ENCODE results near the gene HOXC9.

Gene HOXC9

DNA sequence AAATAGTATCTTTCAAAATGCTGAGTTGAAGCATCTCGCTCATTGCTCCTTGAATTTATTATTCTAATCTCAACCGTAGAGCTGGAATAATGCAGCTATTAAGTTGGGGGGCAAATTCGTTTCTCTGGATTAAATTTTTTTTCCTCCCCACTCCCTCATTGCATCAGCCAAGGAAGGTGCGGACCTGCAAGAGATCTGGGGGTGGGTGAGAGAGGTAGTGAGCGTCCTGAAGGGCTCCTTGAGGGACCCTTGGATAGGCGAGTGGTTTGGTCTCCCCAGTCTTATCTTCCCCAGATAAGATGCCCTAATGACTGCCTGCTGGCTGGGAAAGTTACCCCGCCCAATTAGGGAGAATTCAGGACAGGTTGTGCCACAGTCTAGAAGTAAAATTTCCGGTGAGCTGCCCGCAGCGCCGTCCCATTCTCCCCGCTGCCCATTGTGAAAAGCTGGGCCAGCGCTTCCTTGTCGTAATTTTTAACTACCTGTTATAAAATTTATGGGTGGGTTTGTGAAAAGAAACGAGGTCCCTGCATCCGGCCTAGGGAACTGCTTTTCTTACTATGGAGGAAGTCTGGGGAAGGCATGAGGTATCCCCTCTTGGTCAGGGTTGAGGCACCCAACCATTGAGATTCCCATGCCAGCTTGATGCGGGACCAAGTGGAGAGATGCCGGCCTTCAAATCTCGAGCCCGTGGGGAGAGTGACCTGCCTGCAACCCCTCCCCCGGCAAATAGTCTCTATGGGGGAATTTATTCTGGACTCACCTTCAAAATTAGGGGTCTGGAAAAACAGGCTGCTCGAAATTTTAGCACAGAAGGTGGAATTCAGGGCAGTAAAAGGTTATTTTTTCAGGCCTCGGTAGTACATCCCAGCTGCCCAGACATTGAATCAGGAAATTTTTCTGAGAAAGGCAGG, 15.3 kb downstream of the HOXC9 start:
- DNase-seq (ENCODE audit: low read depth): no peak

DNA sequence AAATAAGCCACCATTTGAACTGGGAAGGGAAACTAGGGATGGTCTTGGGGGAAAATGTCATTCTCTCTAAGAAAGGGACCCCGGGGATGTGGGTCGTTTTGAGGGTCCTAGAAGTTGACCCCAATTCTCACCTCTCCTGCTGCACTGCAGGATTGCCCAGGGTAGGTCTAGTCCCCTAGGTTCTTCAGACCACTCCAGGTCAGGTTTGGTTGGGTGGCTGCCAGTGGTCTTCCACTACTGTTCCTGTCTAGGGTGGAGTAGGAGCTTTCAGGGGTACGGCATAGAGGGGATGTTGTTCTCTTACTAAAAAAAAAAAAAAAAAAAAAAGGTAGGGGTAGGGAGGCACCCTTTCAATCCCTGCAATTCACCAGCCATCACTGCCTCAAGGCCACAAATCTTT, 16.1 kb downstream of the HOXC9 start:
- no peak for DNase-seq (ENCODE audit: low read depth)

DNA sequence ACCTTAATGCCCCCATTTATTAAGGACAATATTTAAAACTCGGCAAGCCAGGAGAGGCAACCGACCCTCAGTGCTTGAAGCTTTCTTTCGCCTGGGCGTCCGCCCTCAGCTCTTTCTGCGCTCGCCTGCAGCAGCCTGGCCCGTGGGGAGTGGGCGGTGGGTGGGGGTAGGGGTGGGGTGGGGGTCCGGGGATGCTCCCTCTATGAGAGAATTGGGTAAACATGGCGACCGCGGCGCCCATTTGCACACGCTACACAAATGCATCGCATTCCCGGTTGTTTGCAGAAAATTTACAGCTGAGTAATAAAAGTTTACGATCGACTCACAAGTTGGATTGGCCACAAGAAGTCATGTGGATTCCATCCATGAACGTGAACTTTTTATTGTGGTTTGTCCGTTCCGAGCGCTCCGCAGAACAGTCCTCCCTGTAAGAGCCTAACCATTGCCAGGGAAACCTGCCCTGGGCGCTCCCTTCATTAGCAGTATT, 16.6 kb downstream of the HOXC9 start:
- DNase-seq (ENCODE audit: low read depth): peak; percentile 92

DNA sequence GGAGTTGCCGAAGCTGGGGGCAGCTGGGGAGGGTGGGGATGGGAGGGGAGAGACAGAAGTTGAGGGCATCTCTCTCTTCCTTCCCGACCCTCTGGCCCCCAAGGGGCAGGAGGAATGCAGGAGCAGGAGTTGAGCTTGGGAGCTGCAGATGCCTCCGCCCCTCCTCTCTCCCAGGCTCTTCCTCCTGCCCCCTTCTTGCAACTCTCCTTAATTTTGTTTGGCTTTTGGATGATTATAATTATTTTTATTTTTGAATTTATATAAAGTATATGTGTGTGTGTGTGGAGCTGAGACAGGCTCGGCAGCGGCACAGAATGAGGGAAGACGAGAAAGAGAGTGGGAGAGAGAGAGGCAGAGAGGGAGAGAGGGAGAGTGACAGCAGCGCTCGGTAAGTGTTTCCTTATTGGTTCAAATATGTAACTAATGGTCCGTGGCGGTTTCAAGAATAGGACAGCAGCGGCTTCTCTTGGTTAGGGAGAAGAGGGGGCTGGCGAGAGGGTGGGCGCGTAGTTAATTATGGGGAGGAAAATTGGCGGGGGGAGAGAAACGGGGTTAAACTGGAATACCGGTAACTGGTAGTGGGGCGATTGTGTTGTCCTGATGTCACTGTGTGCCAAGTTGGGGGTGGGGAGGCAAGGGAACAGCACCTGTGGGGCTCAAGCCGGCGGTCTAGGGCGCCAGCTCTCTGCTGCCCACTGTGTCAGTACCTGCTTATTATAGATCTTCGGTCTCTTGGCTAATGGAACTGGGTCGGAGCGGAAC, 17.2 kb downstream of the HOXC9 start:
- peak; percentile 63 for DNase-seq (ENCODE audit: low read depth)

DNA sequence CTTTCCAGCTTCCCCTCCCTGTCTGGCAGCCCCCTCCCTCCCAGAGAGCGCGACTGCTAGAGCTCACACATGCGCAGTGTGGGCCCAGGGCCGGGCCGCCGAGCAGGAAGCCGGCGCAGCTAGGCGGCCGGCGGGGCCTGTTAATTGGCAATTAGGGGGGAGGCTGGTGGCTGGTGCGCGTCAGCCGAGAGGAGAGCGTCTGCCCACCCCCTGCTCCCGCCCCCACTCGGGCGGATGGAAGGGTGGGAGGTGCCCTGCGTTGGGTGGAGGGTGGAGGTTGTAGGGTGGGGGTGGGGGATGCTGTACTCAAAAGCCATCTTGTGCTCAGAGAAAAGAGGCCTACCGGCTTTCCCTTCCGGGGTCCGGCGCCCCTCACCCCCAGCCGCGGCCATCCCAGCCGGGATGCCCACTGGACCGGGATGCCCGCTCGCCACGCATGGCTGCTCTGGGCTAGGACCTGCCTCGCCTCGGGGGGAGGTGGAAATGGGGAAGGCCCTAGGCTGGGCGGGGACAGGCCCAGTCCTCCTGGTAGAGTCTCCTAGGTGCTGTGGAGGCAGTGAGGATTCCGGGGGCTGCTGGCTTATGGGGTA, 18.0 kb downstream of the HOXC9 start:
- DNase-seq (ENCODE audit: low read depth): peak; percentile 88

DNA sequence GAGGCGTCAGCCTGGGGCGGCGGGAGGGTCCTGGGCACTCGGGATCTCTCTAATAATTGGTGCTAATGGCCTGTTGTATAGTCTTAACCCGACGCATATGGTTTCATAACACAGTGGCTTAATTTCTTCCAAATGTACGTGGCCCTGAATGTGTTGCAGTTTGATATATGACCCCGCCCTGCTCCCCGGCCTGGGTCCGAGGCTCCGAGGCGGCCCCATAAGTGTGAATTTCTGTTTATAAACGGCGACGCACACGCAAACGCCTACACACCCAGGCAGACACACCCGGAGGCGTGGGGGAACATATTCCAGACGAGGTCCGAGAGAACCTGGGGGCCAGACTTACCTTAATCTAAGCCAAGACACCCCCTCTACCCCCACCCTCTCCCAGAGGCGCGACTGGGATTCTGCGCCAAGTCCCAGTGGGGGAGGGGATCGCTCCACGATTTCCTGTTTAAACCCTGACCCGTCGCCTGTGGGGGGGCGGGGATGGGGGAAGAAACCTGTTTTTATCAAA, 18.6 kb downstream of the HOXC9 start:
- no peak for DNase-seq (ENCODE audit: low read depth)

DNA sequence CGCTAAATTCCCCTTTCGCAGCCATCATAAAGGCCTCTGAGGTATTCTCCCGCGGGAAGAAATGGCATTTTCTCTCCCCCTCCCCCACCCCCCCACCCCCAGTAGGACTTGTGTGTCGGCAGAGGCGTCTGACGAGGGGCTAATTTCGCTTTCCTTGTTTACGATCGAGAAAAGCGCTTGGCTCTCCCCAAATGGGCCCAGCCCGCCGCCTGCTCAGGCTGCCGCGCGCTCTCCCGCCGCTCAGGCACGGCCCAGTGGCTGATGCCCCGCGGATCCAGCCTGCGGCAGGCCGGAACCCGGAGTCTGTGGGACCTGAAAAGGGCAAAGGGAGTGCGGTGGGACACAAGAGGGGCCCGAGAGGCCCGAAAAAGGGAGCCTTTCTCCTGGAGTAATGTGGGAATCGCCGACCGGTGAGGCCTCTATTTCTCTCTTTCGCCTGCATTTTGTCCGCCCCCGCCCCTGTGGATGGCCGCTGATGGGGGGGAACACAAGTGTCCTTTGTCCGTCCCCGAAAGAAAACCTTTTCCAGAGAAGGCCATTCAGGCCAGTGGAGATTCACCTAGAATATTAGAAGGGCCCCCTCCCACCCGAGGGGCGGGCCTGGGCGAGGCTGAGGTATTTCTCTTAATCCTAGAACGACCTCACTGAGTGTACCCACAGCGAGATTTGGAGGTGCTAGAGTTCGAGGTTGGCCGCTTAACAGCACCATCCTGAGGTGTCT, 19.3 kb downstream of the HOXC9 start:
- DNase-seq (ENCODE audit: low read depth): no peak

DNA sequence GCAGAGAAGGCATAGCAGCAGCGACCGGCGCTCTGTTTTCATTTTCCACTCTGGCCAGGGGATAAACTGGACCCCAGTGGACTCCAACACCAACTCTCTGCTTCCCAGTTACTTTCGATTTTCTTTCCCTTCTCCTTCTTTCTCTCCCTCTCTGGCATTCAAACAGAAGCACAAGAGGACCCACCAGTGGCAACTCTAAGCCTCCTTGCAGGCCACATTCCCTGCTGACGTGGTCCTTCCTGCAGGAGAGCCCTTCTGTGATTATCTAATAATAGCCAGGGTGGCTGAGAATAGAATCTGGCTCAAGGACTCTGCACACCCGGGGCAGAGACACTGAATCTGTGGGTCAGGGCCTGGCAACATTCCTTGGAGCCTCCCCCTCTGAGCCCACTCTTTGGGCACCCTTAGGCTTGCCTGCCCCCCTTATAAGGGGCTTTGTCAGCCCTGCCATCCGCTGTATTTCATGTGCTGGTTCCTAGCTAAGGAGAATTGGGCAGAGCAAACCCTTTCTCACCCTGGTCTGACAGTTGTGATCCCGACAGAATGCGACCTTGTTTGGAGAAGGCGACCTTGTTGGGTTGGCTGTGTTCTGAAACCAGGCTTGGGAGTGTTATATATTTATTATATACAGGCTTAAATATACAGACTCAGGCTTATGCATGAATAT, 20.1 kb downstream of the HOXC9 start:
- DNase-seq (ENCODE audit: low read depth): peak; percentile 20

DNA sequence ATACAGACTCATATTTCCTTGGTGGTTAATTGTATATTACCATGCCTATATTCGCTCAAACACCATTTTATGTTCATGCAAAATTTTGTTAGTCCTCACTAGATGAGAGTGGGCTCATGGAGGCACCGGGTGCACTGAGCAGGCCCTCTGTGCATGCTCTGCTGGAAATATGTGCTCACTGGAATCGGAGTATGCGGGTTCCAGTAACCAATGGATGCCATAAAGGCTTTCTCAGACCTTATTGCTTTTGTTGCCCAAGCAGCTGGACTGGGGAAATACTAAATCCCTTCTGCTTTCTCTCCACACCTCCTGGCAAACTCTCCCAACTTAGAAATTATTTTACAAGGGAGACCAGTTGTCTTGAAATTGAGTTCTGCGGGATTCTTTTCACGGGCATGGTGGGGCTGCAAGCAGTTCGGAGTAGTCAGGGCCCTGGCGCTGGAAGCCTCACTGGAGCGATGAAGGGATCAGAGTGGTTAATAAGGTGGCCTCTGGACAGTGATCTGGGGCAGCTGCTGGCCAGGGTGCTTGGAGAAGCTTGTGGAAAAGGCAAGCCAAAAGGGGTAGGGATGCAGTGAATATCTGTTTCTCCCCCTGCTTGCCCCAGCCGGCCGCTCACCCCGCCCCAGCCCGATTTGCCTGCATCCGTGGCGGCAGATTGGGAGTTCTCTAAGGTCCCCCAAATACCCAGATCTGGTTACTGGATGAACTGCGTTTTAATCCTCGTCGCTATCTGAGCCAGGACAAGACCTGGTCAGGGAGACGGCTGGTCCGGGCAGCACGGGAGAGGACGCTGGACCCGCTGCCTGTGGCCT, 20.8 kb downstream of the HOXC9 start:
- no peak for DNase-seq (ENCODE audit: low read depth)

DNA sequence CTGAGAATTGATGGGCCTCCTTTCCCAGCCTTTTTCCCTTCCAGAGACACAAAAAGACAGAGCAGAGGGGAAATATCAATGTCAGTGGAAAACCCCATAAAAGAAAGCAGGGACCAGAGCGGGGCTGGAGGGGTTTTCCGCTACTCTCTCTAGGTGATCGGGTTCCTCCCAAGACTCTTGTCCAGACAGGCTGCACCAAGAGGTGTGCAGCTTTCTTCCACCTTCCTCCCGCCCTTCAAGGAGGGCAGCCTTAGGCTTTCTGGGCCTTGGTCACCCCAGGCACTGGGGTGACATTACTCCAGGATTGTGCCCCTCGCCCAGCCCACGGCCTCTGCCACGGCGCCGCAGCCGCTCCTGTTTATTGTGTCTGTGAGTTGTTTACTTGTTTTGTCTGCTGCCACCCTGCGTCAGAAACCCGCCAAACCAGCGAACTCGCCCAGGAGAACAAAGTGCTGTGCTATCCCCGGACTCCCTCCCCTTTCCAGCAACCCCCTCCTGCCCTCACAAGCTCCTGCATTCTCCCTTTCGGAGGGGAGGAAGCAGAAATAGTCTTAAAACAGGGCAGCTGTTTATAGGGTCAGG, 21.6 kb downstream of the HOXC9 start:
- DNase-seq (ENCODE audit: low read depth): no peak

DNA sequence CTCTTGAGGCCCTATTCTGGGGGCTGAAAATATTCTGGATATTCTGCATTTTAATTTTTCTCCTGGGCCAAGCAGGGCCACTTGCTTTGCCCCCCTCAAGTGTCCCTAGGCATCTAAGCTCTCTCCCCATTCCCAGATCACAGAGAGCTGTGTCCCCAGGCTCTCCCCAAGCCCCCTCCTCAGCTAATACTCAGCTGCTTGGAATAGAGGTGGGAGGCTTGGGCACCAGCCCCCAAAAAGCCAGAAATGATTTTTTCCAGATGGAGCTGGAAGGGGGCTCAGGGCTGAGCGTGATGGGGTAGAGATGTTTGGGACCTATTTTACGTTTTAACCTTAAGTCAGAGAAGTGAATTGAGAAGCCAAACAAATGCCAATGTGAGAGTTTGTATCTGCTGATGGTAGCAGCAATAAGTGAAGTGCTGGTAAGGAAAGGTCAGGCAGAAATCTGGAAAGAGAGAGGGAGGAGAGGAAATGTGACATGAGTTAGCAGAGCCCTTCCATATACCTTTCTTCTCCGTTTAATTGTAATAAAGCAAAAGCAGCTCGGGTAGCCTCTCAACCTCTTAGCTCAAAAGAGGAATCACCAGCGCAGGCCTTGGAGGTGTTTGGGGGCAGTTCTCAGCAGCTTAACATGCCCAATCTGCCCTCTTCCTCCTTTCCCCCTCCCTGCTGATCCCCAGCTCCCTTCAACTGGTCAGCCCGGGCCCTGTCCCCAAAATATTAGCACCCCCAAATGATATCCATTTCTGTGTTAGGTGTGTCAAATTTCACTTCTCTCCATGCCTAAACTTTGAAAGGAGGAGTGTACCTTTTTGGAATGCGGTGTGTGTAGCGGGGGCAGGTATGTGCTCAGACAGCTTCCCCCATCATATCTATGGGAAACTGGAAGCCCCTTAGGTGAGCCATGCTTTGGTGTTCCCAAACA, 23.3 kb downstream of the HOXC9 start:
- DNase-seq (ENCODE audit: low read depth): no peak

DNA sequence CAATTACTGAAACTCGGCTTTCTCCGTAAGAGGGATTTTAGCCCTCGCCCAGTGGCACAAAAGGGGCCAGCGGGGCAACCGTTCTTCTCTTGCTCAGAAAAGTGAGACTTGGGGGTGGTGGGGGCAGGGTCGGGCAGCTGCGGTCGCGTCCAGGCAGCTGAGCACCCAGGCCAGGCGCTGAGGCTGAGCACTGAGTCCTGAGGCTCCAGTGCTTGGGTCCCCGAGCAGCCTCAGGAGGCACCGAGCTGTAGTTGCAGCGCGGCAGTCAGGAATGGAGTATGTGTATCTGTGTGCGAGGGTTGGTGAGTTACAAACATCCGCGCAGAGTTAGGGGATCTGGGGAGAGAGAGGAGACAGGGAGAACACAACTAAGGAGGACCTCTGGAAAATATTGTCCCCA, 24.2 kb downstream of the HOXC9 start:
- DNase-seq (ENCODE audit: low read depth): no peak

DNA sequence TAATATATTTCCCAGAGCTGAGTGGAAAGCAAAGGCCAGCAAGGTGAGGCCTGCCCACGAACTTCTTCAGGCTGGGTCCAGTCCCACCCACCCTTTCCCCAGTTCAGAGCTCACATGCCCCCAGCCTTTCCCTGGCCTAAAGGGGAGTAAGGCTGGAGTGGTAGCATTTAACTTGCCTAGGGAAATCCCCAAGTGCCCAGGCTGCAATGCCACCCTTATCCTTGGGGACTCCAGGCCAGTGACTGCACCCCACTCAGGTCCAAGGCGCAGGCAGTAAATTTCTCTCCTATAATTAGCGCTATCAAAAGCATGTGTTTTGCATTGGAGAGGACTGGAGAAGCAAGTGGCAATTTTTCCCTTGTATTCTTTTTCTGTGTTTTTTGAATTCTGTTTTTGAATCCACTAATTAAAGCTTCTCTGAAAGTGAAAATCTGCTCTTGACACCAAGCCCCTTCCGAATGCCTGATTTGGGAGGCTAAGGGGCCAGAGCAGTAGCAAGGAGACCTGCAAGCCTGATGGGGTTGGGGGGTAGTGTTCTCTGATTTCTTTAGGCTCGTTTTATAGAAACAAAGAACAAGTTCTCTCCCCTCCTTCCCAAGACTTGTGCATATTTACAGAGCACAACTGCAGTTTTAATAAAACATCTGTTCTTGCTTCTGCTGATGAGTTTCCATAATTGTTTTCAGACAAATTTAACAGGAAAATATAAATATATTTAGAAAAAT, 24.8 kb downstream of the HOXC9 start:
- DNase-seq (ENCODE audit: low read depth): no peak

DNA sequence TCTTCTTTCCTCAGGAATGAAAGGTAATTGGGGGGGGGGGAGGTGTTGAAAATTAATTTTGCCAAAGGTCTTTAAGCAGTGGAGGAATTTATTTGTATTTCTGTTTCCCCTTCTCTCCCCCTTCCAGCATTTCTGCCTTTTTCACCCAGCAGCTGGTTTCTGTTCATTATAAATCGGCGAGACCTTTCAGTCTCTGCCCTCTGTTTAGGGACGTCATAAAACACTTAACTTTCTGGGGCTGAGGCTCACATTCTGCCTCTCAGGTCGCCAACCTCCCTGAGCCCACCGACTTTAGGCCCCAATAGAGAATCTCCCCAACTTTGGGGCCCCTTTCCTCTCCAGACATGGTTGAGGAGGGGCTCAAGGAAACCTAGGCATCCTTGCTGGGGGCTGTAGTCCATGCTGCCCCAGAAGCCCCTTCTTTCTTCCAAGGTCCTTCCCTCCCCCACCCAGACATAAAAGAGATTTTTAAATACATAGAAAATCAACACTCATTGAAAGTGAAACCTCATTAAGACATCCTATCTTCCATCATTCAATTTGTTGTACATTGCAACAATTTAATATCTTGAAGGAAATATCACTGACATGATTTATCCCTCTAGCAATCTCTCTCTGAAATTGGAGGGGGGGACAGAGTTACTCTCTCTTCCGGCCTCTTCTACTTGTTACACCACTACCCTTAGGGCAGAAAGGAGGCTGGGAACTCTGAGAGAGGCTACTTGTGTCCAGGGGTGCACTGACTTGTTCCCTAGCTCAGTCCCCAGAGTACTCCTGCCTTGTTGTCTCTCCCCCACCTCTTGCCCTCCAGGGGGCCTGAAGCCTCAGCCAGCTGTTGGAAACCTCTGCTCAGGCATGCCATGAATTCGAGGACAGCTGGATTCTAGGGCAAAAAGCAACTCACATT, 25.8 kb downstream of the HOXC9 start:
- DNase-seq (ENCODE audit: low read depth): no peak

DNA sequence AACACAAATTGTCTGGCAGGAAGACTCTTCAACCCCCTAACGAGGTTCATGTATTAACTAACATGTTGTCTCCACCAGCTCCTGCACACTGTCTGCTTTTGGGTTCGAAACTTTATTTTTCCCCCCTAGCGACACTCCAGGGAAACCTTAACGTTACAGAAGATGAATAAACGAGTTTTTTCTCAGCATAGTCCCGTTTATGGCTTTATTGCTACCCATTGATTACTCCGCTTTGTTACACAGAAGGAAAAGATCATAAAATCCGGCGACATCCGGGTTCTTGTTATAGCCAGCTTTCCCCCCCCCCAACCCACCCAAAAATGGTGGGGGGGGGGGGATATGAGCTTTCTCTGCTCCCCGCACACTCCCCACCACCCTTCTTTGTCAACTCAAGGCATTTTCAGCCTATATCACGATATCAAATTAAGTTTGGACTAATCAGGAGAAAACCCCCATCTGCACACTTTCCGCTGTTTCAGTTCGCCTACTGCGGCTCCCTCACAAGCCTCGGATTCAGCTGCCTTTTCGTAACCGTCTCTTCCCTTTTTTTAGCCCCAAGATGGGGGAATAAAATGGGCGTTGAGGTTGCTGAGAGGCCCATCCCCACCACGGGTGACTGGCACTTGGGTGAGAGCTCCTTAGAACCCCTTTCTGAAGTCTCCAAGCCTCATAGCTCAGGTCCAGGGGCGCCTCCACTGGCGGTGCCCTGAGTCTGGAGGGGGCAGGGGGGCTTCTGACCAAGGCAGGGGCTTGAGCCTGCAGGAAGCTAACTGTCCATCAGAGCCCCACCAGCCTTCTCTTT, 26.9 kb downstream of the HOXC9 start:
- no peak for DNase-seq (ENCODE audit: low read depth)

DNA sequence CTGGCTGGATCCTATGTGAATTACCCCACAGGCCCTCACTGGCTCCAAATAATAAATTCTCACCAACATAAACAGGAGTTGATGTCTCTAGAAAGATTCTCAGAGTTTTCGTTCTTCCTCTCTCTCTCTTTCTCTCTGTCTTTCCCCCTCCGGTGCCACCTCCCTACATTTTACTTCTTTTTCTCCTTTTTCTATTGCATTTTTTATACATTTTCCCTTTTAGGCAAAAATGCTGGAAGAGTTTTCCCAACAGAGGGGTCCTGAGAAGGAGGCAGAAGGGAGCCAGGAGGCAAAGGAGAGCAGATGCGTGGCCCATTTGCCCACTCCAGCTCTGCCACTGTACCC, 27.5 kb downstream of the HOXC9 start:
- DNase-seq (ENCODE audit: low read depth): no peak

Data from ELR (cell line).